IPS-18a (cell line): ENCODE measurements around the gene DNTT.

ENCODE experiments used
- H3K27ac ChIP-seq: one replicate; pipeline ENCODE4 v1.5.1; 2013; ENCODE audit warnings: low read length
- H3K27me3 ChIP-seq: one replicate; pipeline ENCODE4 v1.6.1; 2013; ENCODE audit warnings: mild to moderate bottlenecking, low read length; ENCODE audit not compliant: control insufficient read depth, insufficient read depth
- H3K36me3 ChIP-seq: one replicate; pipeline ENCODE4 v1.6.1; 2013; ENCODE audit warnings: low read depth, low read length; ENCODE audit not compliant: control insufficient read depth
- H3K4me1 ChIP-seq: one replicate; pipeline ENCODE4 v1.6.1; 2013; ENCODE audit warnings: low read depth, low read length; ENCODE audit not compliant: control insufficient read depth
- H3K4me3 ChIP-seq: one replicate; pipeline ENCODE4 v1.5.1; 2013; ENCODE audit warnings: low read length
- H3K9ac ChIP-seq: one replicate; pipeline ENCODE4 v1.6.1; 2013; ENCODE audit warnings: mild to moderate bottlenecking, low read length, moderate library complexity
- H3K9me3 ChIP-seq: one replicate; pipeline ENCODE4 v1.6.1; 2013; ENCODE audit warnings: low read depth, low read length; ENCODE audit not compliant: control insufficient read depth

The DNTT gene

GRCh38 chr10:96358851-96359540 is 54.8 kb downstream of the DNTT start, which contains the start of gene OPALIN:
Gene OPALIN, minus strand, starts transcription at chr10:96359002. Its CDS starts 106 bp downstream, at chr10:96358896.
- Histone ChIP-seq H3K9ac (no peak within 1 kb of the TSS), H3K4me1 (no peaks in the 10 kb centered on the region), H3K27me3 (no peaks in the 10 kb centered on the region), H3K4me3 (no peak within 1 kb of the TSS), H3K36me3 (no peaks in the 10 kb centered on the region), H3K27ac (no peak within 1 kb of the TSS), H3K9me3 (no peaks in the 10 kb centered on the region)

GRCh38 chr10:96359616-96360015 is 55.4 kb downstream of the DNTT start:
- Histone ChIP-seq H3K27me3 (no peaks in the 10 kb centered on the region), H3K36me3 (no peaks in the 10 kb centered on the region), H3K9me3 (no peaks in the 10 kb centered on the region), H3K4me1 (no peaks in the 10 kb centered on the region), H3K27ac (no peak overlapping the region), H3K4me3 (no peak overlapping the region), H3K9ac (no peak overlapping the region)

GRCh38 chr10:96360331-96360730 is 56.1 kb downstream of the DNTT start:
- Histone ChIP-seq H3K4me3 (no peak overlapping the region), H3K27ac (no peak overlapping the region), H3K4me1 (no peaks in the 10 kb centered on the region), H3K9me3 (no peaks in the 10 kb centered on the region), H3K9ac (no peak overlapping the region), H3K36me3 (no peaks in the 10 kb centered on the region), H3K27me3 (no peaks in the 10 kb centered on the region)

GRCh38 chr10:96360766-96361165 is 56.5 kb downstream of the DNTT start:
- no peaks in the 10 kb centered on the region for H3K27me3 ChIP-seq

GRCh38 chr10:96365571-96365970 is 61.3 kb downstream of the DNTT start:
- Histone ChIP-seq H3K27ac (no peak overlapping the region), H3K9ac (no peak overlapping the region), H3K9me3 (no peaks in the 10 kb centered on the region), H3K27me3 (no peaks in the 10 kb centered on the region), H3K36me3 (no peaks in the 10 kb centered on the region), H3K4me1 (no peaks in the 10 kb centered on the region), H3K4me3 (no peak overlapping the region)

More at GRCh38 chr10:96360766-96361165, 56.5 kb downstream of the DNTT start:
- Histone ChIP-seq H3K27ac (no peak overlapping the region), H3K36me3 (no peaks in the 10 kb centered on the region), H3K4me3 (no peak overlapping the region), H3K4me1 (no peaks in the 10 kb centered on the region), H3K9me3 (no peaks in the 10 kb centered on the region), H3K9ac (no peak overlapping the region)

- no peak overlapping the region for H3K9ac ChIP-seq
- H3K36me3 ChIP-seq = no peaks in the 10 kb centered on the region
- H3K27me3 ChIP-seq = no peaks in the 10 kb centered on the region
- H3K4me3 ChIP-seq = no peak overlapping the region
- H3K4me1 ChIP-seq = no peaks in the 10 kb centered on the region
- no peak overlapping the region for H3K27ac ChIP-seq
- no peaks in the 10 kb centered on the region for H3K9me3 ChIP-seq
Observed at GRCh38 chr10:96366508-96366907, 62.3 kb downstream of the DNTT start.

- Histone ChIP-seq H3K27me3 (no peaks in the 10 kb centered on the region), H3K9me3 (no peaks in the 10 kb centered on the region), H3K27ac (no peak overlapping the region), H3K36me3 (no peaks in the 10 kb centered on the region), H3K4me3 (no peak overlapping the region), H3K9ac (no peak overlapping the region), H3K4me1 (peaks cover 3% of the 10 kb centered on the region)
Observed at GRCh38 chr10:96367470-96367869, 63.2 kb downstream of the DNTT start.

GRCh38 chr10:96368971-96369370 is 64.7 kb downstream of the DNTT start:
- Histone ChIP-seq H3K9ac (no peak overlapping the region), H3K27ac (no peak overlapping the region), H3K36me3 (no peaks in the 10 kb centered on the region), H3K9me3 (no peaks in the 10 kb centered on the region), H3K4me1 (peaks cover 3% of the 10 kb centered on the region), H3K4me3 (no peak overlapping the region), H3K27me3 (peaks cover 2% of the 10 kb centered on the region)

- H3K27ac ChIP-seq = no peak overlapping the region
- H3K9me3 ChIP-seq = no peaks in the 10 kb centered on the region
- H3K36me3 ChIP-seq = no peaks in the 10 kb centered on the region
- H3K9ac ChIP-seq = no peak overlapping the region
- peaks cover 11% of the 10 kb centered on the region for H3K4me1 ChIP-seq
- H3K4me3 ChIP-seq = no peak overlapping the region
- H3K27me3 ChIP-seq = peaks cover 13% of the 10 kb centered on the region
Observed at GRCh38 chr10:96369890-96370583, 65.8 kb downstream of the DNTT start.

- no peak overlapping the region for H3K27ac ChIP-seq
- no peak overlapping the region for H3K9ac ChIP-seq
- no peak overlapping the region for H3K4me3 ChIP-seq
- H3K9me3 ChIP-seq = no peaks in the 10 kb centered on the region
- H3K27me3 ChIP-seq = peaks cover 13% of the 10 kb centered on the region
- no peaks in the 10 kb centered on the region for H3K36me3 ChIP-seq
- peaks cover 12% of the 10 kb centered on the region for H3K4me1 ChIP-seq
Observed at GRCh38 chr10:96370584-96371157, 66.4 kb downstream of the DNTT start.

- H3K4me1 ChIP-seq = peaks cover 12% of the 10 kb centered on the region
- H3K9ac ChIP-seq = no peak overlapping the region
- H3K27ac ChIP-seq = no peak overlapping the region
- no peak overlapping the region for H3K4me3 ChIP-seq
- H3K27me3 ChIP-seq = peaks cover 13% of the 10 kb centered on the region
- no peaks in the 10 kb centered on the region for H3K9me3 ChIP-seq
- no peaks in the 10 kb centered on the region for H3K36me3 ChIP-seq
Observed at GRCh38 chr10:96371356-96371755, 67.1 kb downstream of the DNTT start.
